GM12878 (cell line): ENCODE results near the gene SOX18. TPM values are rescaled to one million over a fixed set of nuclear protein-coding genes. Genes with fewer than 3 reads are reported as not detected.

Experiments used
- ATAC-seq: fragments of 200-7000 bp; cut with Tn5 transposase; 3 replicates; pipeline ENCODE4 v1.9.1; 2020; ENCODE audit warnings: mild to moderate bottlenecking, moderate library complexity
- BruUV-seq: library from RNA; stranded (reverse); fragments of 400-500 nt; replicated peaks from 2 replicates; lab custom pipeline; 2021; lab: Mats Ljungman, UMichigan
- CTCF ChIA-PET: fragments of 300-600 bp; sonication (Branson Sonifier 250); formaldehyde crosslinking; extraction: SDS; loops from one replicate; lab custom pipeline; 2021; ENCODE audit warnings: inconsistent platforms; lab: Yijun Ruan, JAX
- POLR2A ChIA-PET: fragments of 350-600 bp; formaldehyde crosslinking; extraction: SDS; loops from one replicate; lab custom pipeline; 2021; ENCODE audit warnings: inconsistent platforms; lab: Charles Lee
- RAD21 ChIA-PET: fragments of 300-600 bp; sonication (Branson Sonifier 250); formaldehyde crosslinking; loops from one replicate; lab custom pipeline; 2023; ENCODE audit warnings: antibody characterized with exemption; ENCODE audit not compliant: unreplicated experiment; lab: Charles Lee
- SMC1A ChIA-PET: fragments of 300-600 bp; sonication (Branson Sonifier 250); formaldehyde crosslinking; loops from one replicate; lab custom pipeline; 2023; ENCODE audit not compliant: unreplicated experiment, uncharacterized antibody; lab: Charles Lee
- DNase-seq: peaks from one replicate; pipeline ENCODE4 v3.0.0-alpha.2; 2011; ENCODE audit warnings: low read depth, low spot score
- FAIRE-seq: peaks from 3 replicates; lab custom pipeline; 2011; peaks lifted over from hg19 to GRCh38; lab: Jason Lieb, UNC
- H2AFZ ChIP-seq: 2 replicates; pipeline ENCODE4 v1.6.0; 2011; ENCODE audit warnings: low read depth, low read length, control low read depth; ENCODE audit not compliant: control insufficient read depth
- H3K27ac ChIP-seq: 2 replicates; pipeline ENCODE4 v1.5.1; 2011; ENCODE audit warnings: control low read depth; ENCODE audit not compliant: control insufficient read depth, insufficient read depth
- H3K27me3 ChIP-seq, 2 experiments: replicated peaks in 1 of 2; 2 replicates each; pipeline versions ENCODE4 v1.6.0 to v1.6.1; 2011; ENCODE audit warnings: low read length in 1 of 2; ENCODE audit not compliant: control insufficient read depth in 2 of 2, insufficient read depth in 2 of 2
- H3K36me3 ChIP-seq, 2 experiments: 2 replicates each; pipeline ENCODE4 v1.5.1; 2011; ENCODE audit warnings: low read length in 1 of 2; ENCODE audit not compliant: control insufficient read depth in 2 of 2, insufficient read depth in 2 of 2
- H3K4me1 ChIP-seq: 2 replicates; pipeline ENCODE4 v1.6.1; 2011; ENCODE audit warnings: mild to moderate bottlenecking, low read length, moderate library complexity, mixed read lengths; ENCODE audit not compliant: control insufficient read depth, insufficient read depth
- H3K4me2 ChIP-seq: 2 replicates; pipeline ENCODE4 v1.6.0; 2011; ENCODE audit warnings: control low read depth; ENCODE audit not compliant: control insufficient read depth, insufficient read depth
- H3K4me3 ChIP-seq: fragments of 200-600 bp; sonication (generic); 2 replicates; pipeline ENCODE4 v1.5.1; 2016
- H3K79me2 ChIP-seq: 2 replicates; pipeline ENCODE4 v1.6.0; 2011; ENCODE audit warnings: low read length; ENCODE audit not compliant: control insufficient read depth, insufficient read depth
- H3K9ac ChIP-seq: 2 replicates; pipeline ENCODE4 v1.8.0; 2011; ENCODE audit warnings: low read length, control low read depth, mixed read lengths; ENCODE audit not compliant: control insufficient read depth, insufficient read depth
- H3K9me3 ChIP-seq: replicated peaks from 3 replicates; pipeline ENCODE4 v1.5.1; 2011; ENCODE audit warnings: mild to moderate bottlenecking, low read length; ENCODE audit not compliant: control insufficient read depth, insufficient read depth
- H4K20me1 ChIP-seq: 2 replicates; pipeline ENCODE4 v1.6.0; 2011; ENCODE audit not compliant: control insufficient read depth, insufficient read depth
- ASH2L ChIP-seq: fragments of 300-600, 200-600 bp; sonication (generic); IDR thresholded peaks from 2 replicates; pipeline ENCODE4 v1.6.1; 2017; ENCODE audit warnings: low read depth, mild to moderate bottlenecking, borderline replicate concordance
- CEBPB ChIP-seq, 2 experiments: fragments of 150-350 bp in 1 of 2; IDR thresholded peaks; 2 replicates each; pipeline ENCODE4 v1.6.1; 2012 to 2014; ENCODE audit warnings: low read depth in 2 of 2, low read length in 2 of 2, borderline replicate concordance in 1 of 2, inconsistent platforms in 1 of 2
- FOXK2 ChIP-seq: fragments of 450-650 bp; IDR thresholded peaks from 2 replicates; pipeline ENCODE4 v1.6.1; 2017; ENCODE audit warnings: mild to moderate bottlenecking, moderate library complexity
- IRF3 ChIP-seq: fragments of 450-650 bp; IDR thresholded peaks from 2 replicates; pipeline ENCODE4 v1.6.1; 2014; ENCODE audit warnings: mild to moderate bottlenecking
- NFIC ChIP-seq: IDR thresholded peaks from 2 replicates; pipeline ENCODE4 v1.6.1; 2012; ENCODE audit warnings: low read depth, mild to moderate bottlenecking, inconsistent platforms, low read length, moderate library complexity
- PKNOX1 ChIP-seq: fragments of 450-650 bp; IDR thresholded peaks from 2 replicates; pipeline ENCODE4 v1.6.1; 2016; ENCODE audit warnings: mild to moderate bottlenecking
- RUNX3 ChIP-seq: IDR thresholded peaks from 2 replicates; pipeline ENCODE4 v1.6.1; 2012; ENCODE audit warnings: low read length, inconsistent platforms
- TARDBP ChIP-seq: IDR thresholded peaks from 2 replicates; pipeline ENCODE4 v1.6.1; 2016; ENCODE audit warnings: borderline replicate concordance
- TCF3 ChIP-seq: IDR thresholded peaks from 2 replicates; pipeline ENCODE4 v1.6.1; 2012; ENCODE audit warnings: low read depth, mild to moderate bottlenecking, low read length, borderline replicate concordance; ENCODE audit not compliant: insufficient read depth
- USF1 ChIP-seq: IDR thresholded peaks from 2 replicates; pipeline ENCODE4 v1.6.1; 2011; ENCODE audit warnings: borderline replicate concordance, low read depth, mild to moderate bottlenecking, moderate library complexity, mixed read lengths, low read length; ENCODE audit not compliant: insufficient read depth; ENCODE audit errors: extremely low read length
- ZNF24 ChIP-seq: fragments of 450-650 bp; IDR thresholded peaks from 2 replicates; pipeline ENCODE4 v1.6.1; 2017; ENCODE audit warnings: antibody characterized with exemption, mild to moderate bottlenecking
- ZNF274 ChIP-seq: IDR thresholded peaks from one replicate; pipeline ENCODE4 v1.8.0; 2011; ENCODE audit not compliant: insufficient read length, insufficient read depth
- ZNF384 ChIP-seq: IDR thresholded peaks from 2 replicates; pipeline ENCODE4 v1.6.1; 2012; ENCODE audit warnings: low read depth, mild to moderate bottlenecking, low read length, improper control_type of control experiment, borderline replicate concordance
- ZNF687 ChIP-seq: fragments of 450-650 bp; IDR thresholded peaks from 2 replicates; pipeline ENCODE4 v1.6.1; 2017; ENCODE audit warnings: mild to moderate bottlenecking, moderate library complexity
- WGBS: methylation state at CpG from one replicate; pipeline ENCODE4 v1.1.6; 2016; ENCODE audit warnings: low lambda C conversion rate; ENCODE audit not compliant: insufficient replicate concordance, insufficient coverage; ENCODE audit errors: missing lambda C conversion rate; 5-methylcytosine and 5-hydroxymethylcytosine counted together
- in situ Hi-C: fragments of 300-500 bp; cut with MboI; formaldehyde crosslinking; loops from 9 replicates; pipeline ENCODE4 v1.14.3; 2018; ENCODE audit warnings: mixed read lengths
- intact Hi-C: fragments of 100-400 bp; cut with micrococcal nuclease; formaldehyde crosslinking; loops from one replicate; pipeline ENCODE4 v1.14.2; 2022; ENCODE audit not compliant: unreplicated experiment
- polyA plus RNA-seq, 11 experiments: library from polyadenylated mRNA; depleted of rRNA in 4 of 11; unstranded in 6 of 11; stranded (reverse) in 5 of 11; fragments of >200 nt; fragmentation: Nextera tagmentation in 4 of 11; fragmentation: Illumina TruSeq in 1 of 11; extraction: Ambion mirVana in 4 of 11; extraction: Trizol in 1 of 11; gene quantifications; 1 replicate in 1 of 11; 2 replicates in 10 of 11; pipeline versions ENCODE4 v1.2.1 to v1.2.3, GENCODE V29; 2011 to 2016; ENCODE audit warnings: inconsistent platforms in 2 of 11, missing spikeins in 2 of 11, low read depth in 1 of 11
- total RNA-seq, 4 experiments: library from RNA; depleted of rRNA in 3 of 4; stranded (reverse); fragments of >200 nt in 3 of 4; fragmentation: Illumina TruSeq in 1 of 4; extraction: Trizol in 1 of 4; gene quantifications; 2 replicates each; pipeline versions ENCODE4 v1.2.1 to v1.2.3, GENCODE V29; 2013 to 2021

The SOX18 gene
- total and polyA plus RNA-seq, 10 of the 15 experiments (the other 5 are each of a cell fraction or from before 2014, with no cell fraction given), result 0.05 to 5.6 (median 0.28) TPM; not detected in 3

GRCh38 chr20:64096535-64096934 lies 47.1 kb upstream of the SOX18 start:
- Histone ChIP-seq H3K27ac (no peak overlapping the region), H3K9me3 (no peaks in the 10 kb centered on the region), H3K36me3 (no peaks in the 10 kb centered on the region), H3K4me3 (no peak overlapping the region), H4K20me1 (no peaks in the 10 kb centered on the region), H3K9ac (no peak overlapping the region), H2AFZ (no peak overlapping the region), H3K4me1 (peaks cover 16% of the 10 kb centered on the region), H3K4me2 (no peak overlapping the region), H3K79me2 (no peaks in the 10 kb centered on the region), H3K27me3 (peaks cover 1 to 6% of the 10 kb centered on the region in 2 experiments; a peak in 3 of 4 replicates)
- in situ Hi-C loops, result no loop called here
- SMC1A ChIA-PET, result no interaction called here
- POLR2A ChIA-PET, result no interaction called here
- BruUV-seq, result no TSS peak
- CTCF ChIA-PET, result no interaction called here
- no peak for TF ChIP-seq FOXK2
- TF ChIP-seq TCF3, result no peak
- no peak for TF ChIP-seq ASH2L
- TF ChIP-seq ZNF274, result no peak
- no peak for TF ChIP-seq RUNX3
- TF ChIP-seq CEBPB (IDR thresholded peaks at IDR 0.05; ENCODE audit: borderline replicate concordance in 1 of 2, low read depth in 2 of 2, low read length in 2 of 2), result no peak
- TF ChIP-seq IRF3, result no peak
- no peak for TF ChIP-seq ZNF687
- TF ChIP-seq PKNOX1, result no peak
- TF ChIP-seq ZNF24, result no peak
- TF ChIP-seq USF1, result no peak
- no peak for TF ChIP-seq TARDBP
- no peak for TF ChIP-seq NFIC
- no peak for TF ChIP-seq ZNF384
- ATAC-seq (no peak), DNase-seq (no peak), FAIRE-seq (no peak)
- intact Hi-C loops, result no loop called here
- WGBS, result 84% methylated on average over 6 of the region's 6 CpGs
- RAD21 ChIA-PET, result interaction anchor here (1.3 kb wide), 1 partner anchor 24 kb away, joined by 3 read pairs; no protein-coding TSS in a partner anchor
